ENCODE results near the gene DPPA2.
"Not testable (repeated sequence)": the region's sequence is repeated elsewhere in the genome, so short reads cannot be mapped to it uniquely, and the experiment has no call there.

The DPPA2 gene

DNA sequence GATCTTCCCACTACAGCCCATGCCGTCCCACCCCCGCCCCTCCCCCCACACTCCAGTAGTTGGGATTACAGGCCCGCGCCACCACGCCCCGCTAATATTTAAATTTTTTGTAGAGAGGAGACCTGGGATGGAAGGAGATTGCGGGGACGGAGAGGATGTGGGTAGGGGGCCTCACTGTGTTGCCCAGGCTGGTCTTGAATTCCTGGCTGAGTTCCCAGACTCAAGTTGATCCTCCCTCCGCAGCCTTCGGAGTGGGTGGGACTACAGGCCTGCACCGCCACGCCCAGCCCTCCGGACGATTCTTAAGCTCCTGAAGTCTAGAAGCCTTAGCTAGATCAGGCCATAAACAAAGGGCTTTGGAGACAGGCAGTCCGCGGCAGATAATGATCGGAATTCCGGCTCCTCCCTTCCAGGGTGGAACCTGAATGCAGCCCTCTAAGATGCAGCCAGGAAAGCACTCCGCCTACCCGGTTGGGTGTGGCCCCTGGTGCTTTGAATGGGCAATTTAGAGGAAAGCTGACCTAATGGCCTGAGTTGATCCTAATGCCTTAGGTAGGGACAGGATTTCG, at the start of gene DPPA2:
Gene DPPA2, minus strand, starts transcription at position 356 of the 569 bp plus-strand sequence. CDS start 1,975 bp downstream, outside the sequence.
- no peaks in the 10 kb centered on the region for H3K36me3 Mint-ChIP-seq
- no peak within 1 kb of the TSS for H3K4me3 Mint-ChIP-seq
- DNase-seq (ENCODE audit: low spot score in 2 of 2) = no peak
- H3K27me3 Mint-ChIP-seq = no peaks in the 10 kb centered on the region
- ATAC-seq (ENCODE audit: low read depth) = no peak
- peaks cover 1% of the 10 kb centered on the region for H3K9me3 Mint-ChIP-seq
- H3K4me1 Mint-ChIP-seq = no peaks in the 10 kb centered on the region
- no peak within 1 kb of the TSS for H3K27ac Mint-ChIP-seq

DNA sequence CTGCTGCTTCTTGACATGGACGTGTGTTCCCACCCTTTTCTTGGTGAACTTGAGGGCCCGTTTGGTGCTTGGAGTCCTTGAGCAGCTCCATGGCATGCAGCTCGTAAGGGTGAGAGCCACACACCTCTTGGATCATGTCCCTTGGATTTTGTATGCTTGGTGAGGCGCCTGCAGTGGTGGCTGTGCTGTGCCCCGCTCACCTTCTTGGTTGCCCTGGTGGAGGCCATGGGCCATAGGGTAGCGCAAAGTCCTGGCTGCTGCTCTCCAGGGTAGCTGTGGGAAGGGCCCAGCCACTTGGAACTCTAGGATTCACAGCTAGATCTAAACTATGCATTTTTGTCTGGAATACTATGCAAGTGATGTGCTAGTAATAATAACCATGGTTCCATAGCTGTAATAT, 47.8 kb upstream of the DPPA2 start:
- Mint-ChIP-seq H3K9me3 (peaks cover 3% of the 10 kb centered on the region), H3K27me3 (no peaks in the 10 kb centered on the region), H3K4me1 (no peaks in the 10 kb centered on the region), H3K27ac (no peak overlapping the region), H3K36me3 (no peaks in the 10 kb centered on the region), H3K4me3 (no peak overlapping the region)
- no peak for DNase-seq (ENCODE audit: low spot score in 2 of 2)
- ATAC-seq (ENCODE audit: low read depth) = no peak

GRCh38 chr3:109363634-109364033, 47.3 kb upstream of the DPPA2 start:
- no peaks in the 10 kb centered on the region for H3K4me1 Mint-ChIP-seq
- ATAC-seq (ENCODE audit: low read depth) = no peak
- H3K36me3 Mint-ChIP-seq = no peaks in the 10 kb centered on the region
- H3K27me3 Mint-ChIP-seq = no peaks in the 10 kb centered on the region
- H3K9me3 Mint-ChIP-seq = peaks cover 3% of the 10 kb centered on the region
- no peak for DNase-seq (ENCODE audit: low spot score in 2 of 2)
- H3K27ac Mint-ChIP-seq = no peak overlapping the region
- H3K4me3 Mint-ChIP-seq = no peak overlapping the region

GRCh38 chr3:109362823-109363222, 46.5 kb upstream of the DPPA2 start:
- no peak overlapping the region for H3K27ac Mint-ChIP-seq
- H3K27me3 Mint-ChIP-seq = no peaks in the 10 kb centered on the region
- H3K9me3 Mint-ChIP-seq = peaks cover 3% of the 10 kb centered on the region
- H3K4me1 Mint-ChIP-seq = no peaks in the 10 kb centered on the region
- DNase-seq (ENCODE audit: low spot score in 2 of 2) = no peak
- no peak overlapping the region for H3K4me3 Mint-ChIP-seq
- no peak for ATAC-seq (ENCODE audit: low read depth)
- H3K36me3 Mint-ChIP-seq = no peaks in the 10 kb centered on the region

- not testable (repeated sequence) for H3K4me1 Mint-ChIP-seq; H3K27me3 Mint-ChIP-seq; ATAC-seq (ENCODE audit: low read depth); H3K36me3 Mint-ChIP-seq; DNase-seq (ENCODE audit: low spot score in 2 of 2); H3K4me3 Mint-ChIP-seq; H3K27ac Mint-ChIP-seq; H3K9me3 Mint-ChIP-seq
Measured at GRCh38 chr3:109358809-109359208, 42.5 kb upstream of the DPPA2 start.

DNA sequence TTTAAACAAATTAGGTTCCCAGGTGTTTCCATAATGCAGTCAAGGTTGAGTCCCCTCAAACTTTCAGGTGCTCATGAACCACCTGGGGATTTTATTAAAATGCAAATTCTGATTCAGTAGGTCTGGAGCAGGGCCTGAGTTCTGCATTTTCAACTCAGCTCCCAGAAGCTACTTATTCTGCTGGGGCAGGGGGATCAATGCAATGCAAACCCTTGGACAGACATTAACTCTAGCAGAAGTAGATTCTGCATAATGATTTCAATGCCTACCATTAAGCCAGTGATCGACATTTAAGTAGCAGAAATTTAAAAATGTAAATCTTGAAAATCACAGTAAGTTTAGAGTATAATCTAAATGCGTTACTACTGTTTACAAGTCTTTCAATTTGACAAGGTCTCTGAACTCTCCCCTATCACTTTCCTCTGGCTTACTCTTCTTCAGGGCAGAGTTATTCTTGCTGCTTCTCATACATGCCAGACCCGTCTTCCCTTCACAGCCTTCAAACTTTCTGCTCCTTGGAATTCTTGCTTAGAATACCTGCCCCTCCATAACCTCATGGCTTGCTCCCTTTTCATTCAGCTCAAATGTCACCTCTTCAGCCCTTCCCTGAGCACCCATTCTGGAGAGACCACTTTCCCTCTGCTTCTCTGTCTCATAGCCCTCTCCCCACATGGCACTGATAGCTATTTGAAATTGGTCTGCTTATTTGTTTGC, 40.3 kb upstream of the DPPA2 start:
- no peak for ATAC-seq (ENCODE audit: low read depth)
- peaks cover 3% of the 10 kb centered on the region for H3K9me3 Mint-ChIP-seq
- H3K27ac Mint-ChIP-seq = no peak overlapping the region

DNA sequence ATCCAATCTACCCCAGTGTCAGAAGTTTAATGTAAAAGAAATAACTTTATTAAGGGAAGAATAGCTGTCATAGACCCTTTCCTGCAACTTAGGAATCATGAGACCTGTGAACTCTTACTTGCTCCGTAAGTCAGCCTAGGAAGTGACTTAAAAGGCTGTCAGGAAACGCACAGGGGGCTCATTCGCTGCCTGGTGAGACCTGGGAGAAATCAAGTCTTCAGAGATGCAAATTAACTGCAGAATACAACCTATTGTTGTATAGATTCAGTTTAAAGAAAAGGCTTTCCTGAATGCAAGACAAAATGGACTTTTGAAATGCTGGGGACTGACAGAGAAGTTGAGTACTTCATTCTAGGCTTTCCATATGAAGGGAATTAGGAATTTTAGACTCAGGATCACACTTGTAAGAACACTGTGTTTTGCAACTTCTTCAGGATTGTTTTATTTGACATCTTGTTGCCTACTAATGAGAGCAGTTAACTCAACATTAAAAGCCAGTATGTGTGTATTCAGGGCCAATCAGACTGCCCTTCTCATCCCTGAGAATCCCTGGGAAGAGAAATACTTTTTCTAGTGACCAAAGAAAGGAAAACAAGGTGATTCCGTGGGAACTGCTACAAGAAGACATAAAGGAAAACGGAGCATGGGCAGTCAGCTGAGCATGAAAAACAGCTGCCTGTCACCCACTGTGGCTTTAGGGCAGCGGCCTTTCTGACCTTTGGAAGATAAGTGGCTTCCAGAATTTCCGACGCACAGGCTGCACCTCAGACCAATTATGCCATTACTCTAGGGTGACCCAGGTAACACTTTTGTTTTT, 39.5 kb upstream of the DPPA2 start:
- Mint-ChIP-seq H3K27ac (no peak overlapping the region), H3K4me3 (no peak overlapping the region), H3K27me3 (no peaks in the 10 kb centered on the region), H3K4me1 (peaks cover 3% of the 10 kb centered on the region), H3K36me3 (no peaks in the 10 kb centered on the region), H3K9me3 (peaks cover 3% of the 10 kb centered on the region)
- DNase-seq (ENCODE audit: low spot score in 2 of 2) = no peak
- no peak for ATAC-seq (ENCODE audit: low read depth)

More for the DNA sequence above, 40.3 kb upstream of the DPPA2 start:
- H3K36me3 Mint-ChIP-seq = no peaks in the 10 kb centered on the region
- H3K27me3 Mint-ChIP-seq = no peaks in the 10 kb centered on the region
- no peak for DNase-seq (ENCODE audit: low spot score in 2 of 2)
- H3K4me3 Mint-ChIP-seq = no peak overlapping the region
- peaks cover 3% of the 10 kb centered on the region for H3K4me1 Mint-ChIP-seq

DNA sequence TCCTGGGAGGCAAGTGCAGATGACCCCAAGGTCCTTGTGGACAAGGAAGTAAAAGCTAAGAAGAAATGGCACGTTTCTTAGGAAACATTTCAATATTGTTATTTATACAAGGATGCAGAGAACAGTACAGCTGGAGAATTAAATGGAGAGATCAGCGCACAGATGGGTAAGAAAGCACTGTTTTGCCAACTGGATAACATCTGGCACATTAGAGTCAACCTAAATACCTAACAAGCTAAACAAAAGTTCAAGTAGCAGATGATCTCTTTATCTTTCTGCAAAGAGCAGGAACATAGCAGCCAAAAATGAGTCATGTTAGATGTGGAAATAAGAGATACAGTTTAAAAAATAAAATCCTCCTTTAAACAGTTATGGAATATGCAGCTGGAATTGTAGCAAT, 36.7 kb upstream of the DPPA2 start:
- no peak overlapping the region for H3K27ac Mint-ChIP-seq
- DNase-seq (ENCODE audit: low spot score in 2 of 2) (no peak), ATAC-seq (ENCODE audit: low read depth) (no peak)
- H3K4me1 Mint-ChIP-seq = peaks cover 3% of the 10 kb centered on the region
- no peaks in the 10 kb centered on the region for H3K27me3 Mint-ChIP-seq
- no peaks in the 10 kb centered on the region for H3K36me3 Mint-ChIP-seq
- no peak overlapping the region for H3K4me3 Mint-ChIP-seq
- H3K9me3 Mint-ChIP-seq = peaks cover 3% of the 10 kb centered on the region

GRCh38 chr3:109351231-109351630, 34.9 kb upstream of the DPPA2 start:
- Mint-ChIP-seq H3K4me3 (no peak overlapping the region), H3K36me3 (no peaks in the 10 kb centered on the region), H3K9me3 (no peaks in the 10 kb centered on the region), H3K27ac (no peak overlapping the region), H3K4me1 (no peaks in the 10 kb centered on the region), H3K27me3 (no peaks in the 10 kb centered on the region)
- ATAC-seq (ENCODE audit: low read depth) (no peak), DNase-seq (ENCODE audit: low spot score in 2 of 2) (no peak)

DNA sequence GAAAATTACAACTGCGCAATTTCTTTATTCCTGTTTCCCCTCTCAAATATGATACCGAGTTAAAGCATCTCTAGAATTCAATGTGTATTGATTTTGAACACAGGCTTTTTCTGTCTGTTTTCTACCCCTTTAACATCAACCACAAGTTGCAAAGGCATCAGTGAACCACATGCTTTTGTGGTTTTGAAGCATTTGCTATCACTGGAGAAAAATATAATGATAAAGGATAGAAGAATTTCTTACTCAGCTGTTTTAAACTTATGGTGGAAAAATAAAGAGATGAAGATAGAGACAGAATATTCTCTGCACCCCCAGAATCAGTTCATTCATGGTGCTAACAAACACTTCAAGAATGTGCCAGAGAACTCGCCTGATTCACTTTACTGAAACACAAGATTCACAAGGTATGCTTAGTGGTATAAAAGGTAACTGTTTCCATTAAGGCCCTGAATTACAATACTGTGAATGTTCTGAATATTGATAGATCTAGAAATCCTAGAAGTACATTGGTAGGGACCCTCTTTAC, 30.5 kb upstream of the DPPA2 start:
- DNase-seq (ENCODE audit: low spot score in 2 of 2) (no peak), ATAC-seq (ENCODE audit: low read depth) (no peak)
- no peak overlapping the region for H3K27ac Mint-ChIP-seq
- no peak overlapping the region for H3K4me3 Mint-ChIP-seq
- no peaks in the 10 kb centered on the region for H3K4me1 Mint-ChIP-seq
- no peaks in the 10 kb centered on the region for H3K36me3 Mint-ChIP-seq
- H3K9me3 Mint-ChIP-seq = no peaks in the 10 kb centered on the region
- no peaks in the 10 kb centered on the region for H3K27me3 Mint-ChIP-seq

- Mint-ChIP-seq H3K4me3 (no peak overlapping the region), H3K9me3 (no peaks in the 10 kb centered on the region), H3K4me1 (no peaks in the 10 kb centered on the region), H3K27ac (no peak overlapping the region), H3K27me3 (no peaks in the 10 kb centered on the region), H3K36me3 (no peaks in the 10 kb centered on the region)
- ATAC-seq (ENCODE audit: low read depth) = no peak
- no peak for DNase-seq (ENCODE audit: low spot score in 2 of 2)
Measured at GRCh38 chr3:109346099-109346498, 29.8 kb upstream of the DPPA2 start.

DNA sequence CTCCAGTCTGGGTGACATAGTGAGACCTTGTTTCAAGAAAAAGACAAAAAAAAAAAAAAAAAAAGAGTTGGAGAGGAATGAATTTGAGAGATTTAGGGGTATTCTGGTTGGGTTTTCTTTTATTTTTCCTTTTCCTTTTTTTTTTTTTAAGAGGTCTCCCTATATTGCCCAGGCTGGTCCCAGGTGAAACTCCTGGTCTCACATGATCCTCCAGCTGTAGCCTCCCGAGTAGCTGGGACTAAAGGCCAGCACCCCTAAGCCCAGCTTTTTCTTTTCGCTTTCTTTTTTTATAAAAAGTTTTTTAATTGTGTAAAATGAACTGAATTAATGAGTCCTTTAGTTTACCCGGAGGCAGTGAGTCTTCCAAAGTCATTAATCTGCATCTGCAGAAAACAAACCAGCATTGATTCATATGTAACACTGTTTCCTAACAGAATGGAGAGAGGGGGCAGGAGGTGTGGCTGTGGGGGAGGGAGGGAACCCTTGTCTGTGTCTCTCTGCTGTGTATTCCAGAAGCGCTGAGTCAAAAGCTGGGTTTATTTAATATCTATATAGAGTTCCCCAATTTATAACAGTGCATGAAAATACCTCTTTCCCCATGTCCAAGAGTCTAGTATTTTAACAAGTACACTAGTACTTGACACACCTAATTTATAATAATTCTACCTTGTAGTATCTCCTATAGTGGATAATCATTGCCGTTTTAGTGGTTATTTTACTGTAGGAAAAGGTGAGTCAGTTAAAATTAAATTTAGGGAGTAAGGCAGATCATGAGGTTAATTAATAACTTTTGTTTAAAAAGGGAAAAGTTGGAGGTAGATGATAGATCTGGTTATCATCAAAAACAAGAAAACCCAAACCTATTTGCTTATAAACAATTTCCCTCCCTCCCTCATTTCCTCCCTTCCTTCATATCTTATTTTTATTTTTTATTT, 23.7 kb upstream of the DPPA2 start:
- DNase-seq (ENCODE audit: low spot score in 2 of 2) (no peak), ATAC-seq (ENCODE audit: low read depth) (no peak)
- no peak overlapping the region for H3K4me3 Mint-ChIP-seq
- peaks cover 3% of the 10 kb centered on the region for H3K36me3 Mint-ChIP-seq
- H3K4me1 Mint-ChIP-seq = peaks cover 3% of the 10 kb centered on the region
- peaks cover 6% of the 10 kb centered on the region for H3K27me3 Mint-ChIP-seq
- H3K27ac Mint-ChIP-seq = no peak overlapping the region
- H3K9me3 Mint-ChIP-seq = peaks cover 4% of the 10 kb centered on the region

DNA sequence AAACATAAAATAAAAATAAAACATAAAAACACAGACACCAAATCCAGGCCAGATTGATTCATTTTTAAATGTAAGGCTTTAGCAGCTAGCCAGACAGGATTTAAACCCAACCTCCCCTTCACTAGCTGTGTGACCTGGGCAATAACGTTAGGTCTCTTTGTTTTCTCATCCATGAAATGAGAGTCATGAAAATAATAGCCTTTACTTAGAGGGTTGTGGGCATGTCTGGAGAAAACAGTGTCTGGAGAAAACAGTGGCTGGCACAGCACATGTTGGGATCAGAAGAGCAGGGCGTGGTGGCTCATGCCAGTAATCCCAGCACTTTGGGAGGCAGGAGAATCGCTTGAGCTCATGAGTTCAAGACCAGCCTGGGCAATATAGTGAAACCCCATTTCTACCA, 22.9 kb upstream of the DPPA2 start:
- no peak overlapping the region for H3K4me3 Mint-ChIP-seq
- peaks cover 10% of the 10 kb centered on the region for H3K27me3 Mint-ChIP-seq
- H3K27ac Mint-ChIP-seq = no peak overlapping the region
- H3K9me3 Mint-ChIP-seq = peaks cover 5% of the 10 kb centered on the region
- H3K4me1 Mint-ChIP-seq = peaks cover 3% of the 10 kb centered on the region
- H3K36me3 Mint-ChIP-seq = peaks cover 3% of the 10 kb centered on the region
- DNase-seq (ENCODE audit: low spot score in 2 of 2) (no peak), ATAC-seq (ENCODE audit: low read depth) (no peak)

Measured in memory B cell (primary cell).